HG03442 (cell line): ENCODE data around the gene FLG.
"Not testable (repeated sequence)": the region's sequence is repeated elsewhere in the genome, so short reads cannot be mapped to it uniquely, and the experiment has no call there.

Experiments used
- ATAC-seq: cut with Tn5 transposase; IDR thresholded peaks from one replicate; pipeline ENCODE4 v1.9.1; 2021; ENCODE audit warnings: mild to moderate bottlenecking, moderate library complexity; ENCODE audit not compliant: unreplicated experiment

FLG gene

GRCh38 chr1:152303139-152303872 is 21.7 kb downstream of the FLG start:
- ATAC-seq, result not testable (repeated sequence)

- ATAC-seq, result not testable (repeated sequence)
Observed at GRCh38 chr1:152256394-152256793, 68.6 kb downstream of the FLG start.
